ENCODE results near the gene TUBA4A.

GRCh38 chr2:219302412-219302968, 48.8 kb upstream of the TUBA4A start:
- TF ChIP-seq POLR2A (IDR thresholded peaks at IDR 0.05; ENCODE audit: low read depth, low read length) (no peak), CTCF (conservative IDR thresholded peaks at IDR 0.05; ENCODE audit: low read depth, low read length) (no peak), BHLHE40 (IDR thresholded peaks at IDR 0.05; ENCODE audit: low read depth, low read length) (no peak), FOS (IDR thresholded peaks at IDR 0.05; ENCODE audit: low read depth, low read length) (no peak), USF2 (IDR thresholded peaks at IDR 0.05; ENCODE audit: low read depth, low read length) (no peak), RFX5 (IDR thresholded peaks at IDR 0.05; ENCODE audit: low read depth, low read length) (no peak), RAD21 (IDR thresholded peaks at IDR 0.05; ENCODE audit: low read length) (no peak), NFE2L2 (IDR thresholded peaks at IDR 0.05; ENCODE audit: low read depth, low read length) (no peak), SMC3 (IDR thresholded peaks at IDR 0.05; ENCODE audit: low read depth, low read length) (no peak)

Measured in IMR-90 (cell line).